Spleen (tissue), 7 donors: ENCODE data around the gene CAMK2G.

Experiments
- POLR2A ChIP-seq, 3 donors: fragments of 450-650 bp; IDR thresholded peaks; one replicate each; pipeline ENCODE4 v1.5.1; 2017; ENCODE audit warnings: antibody characterized with exemption in 3 of 3, mild to moderate bottlenecking in 1 of 3
- POLR2AphosphoS5 ChIP-seq, 3 donors: sonication (generic); formaldehyde crosslinking; IDR thresholded peaks; one replicate each; pipeline ENCODE4 v1.5.1; 2017; ENCODE audit warnings: antibody characterized with exemption in 3 of 3
- TF ChIP-seq, protein P1 (sequence below), 11 experiments: fragments of 200-600 bp in 7 of 11; fragments of 450-650 bp in 4 of 11; sonication (generic) in 4 of 11; IDR thresholded peaks in 8 of 11; conservative IDR thresholded peaks in 3 of 11; 1 replicate in 7 of 11; 2 replicates in 4 of 11; pipeline versions ENCODE4 v1.4.0 to v1.8.0; 2016 to 2021; ENCODE audit warnings: antibody characterized with exemption in 11 of 11, inconsistent platforms in 4 of 11, mild to moderate bottlenecking in 1 of 11
- donor health status: DM: no; HTN: no; CAD: no; lungs with moderate emphysema.
- donor health status: DM: no; HTN: no; CAD: no.
- donor health status: DM: no; HTN: no; CAD: no.

GRCh38 chr10:73814276-73814895, 60.0 kb downstream of the CAMK2G start:
- TF ChIP-seq POLR2AphosphoS5 (IDR thresholded peaks at IDR 0.05), result no peak
- TF ChIP-seq, protein P1, sequence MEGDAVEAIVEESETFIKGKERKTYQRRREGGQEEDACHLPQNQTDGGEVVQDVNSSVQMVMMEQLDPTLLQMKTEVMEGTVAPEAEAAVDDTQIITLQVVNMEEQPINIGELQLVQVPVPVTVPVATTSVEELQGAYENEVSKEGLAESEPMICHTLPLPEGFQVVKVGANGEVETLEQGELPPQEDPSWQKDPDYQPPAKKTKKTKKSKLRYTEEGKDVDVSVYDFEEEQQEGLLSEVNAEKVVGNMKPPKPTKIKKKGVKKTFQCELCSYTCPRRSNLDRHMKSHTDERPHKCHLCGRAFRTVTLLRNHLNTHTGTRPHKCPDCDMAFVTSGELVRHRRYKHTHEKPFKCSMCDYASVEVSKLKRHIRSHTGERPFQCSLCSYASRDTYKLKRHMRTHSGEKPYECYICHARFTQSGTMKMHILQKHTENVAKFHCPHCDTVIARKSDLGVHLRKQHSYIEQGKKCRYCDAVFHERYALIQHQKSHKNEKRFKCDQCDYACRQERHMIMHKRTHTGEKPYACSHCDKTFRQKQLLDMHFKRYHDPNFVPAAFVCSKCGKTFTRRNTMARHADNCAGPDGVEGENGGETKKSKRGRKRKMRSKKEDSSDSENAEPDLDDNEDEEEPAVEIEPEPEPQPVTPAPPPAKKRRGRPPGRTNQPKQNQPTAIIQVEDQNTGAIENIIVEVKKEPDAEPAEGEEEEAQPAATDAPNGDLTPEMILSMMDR (IDR thresholded peaks at IDR 0.05 in 8 of 11, conservative IDR thresholded peaks at IDR 0.05 in 3 of 11), result no peak
- no peak for TF ChIP-seq POLR2A (IDR thresholded peaks at IDR 0.05)
